22Rv1 (cell line): ENCODE measurements around the gene MAN2B2.

ENCODE experiments used
- ZFX ChIP-seq: fragments of 450-650 bp; IDR thresholded peaks from 2 replicates; pipeline ENCODE4 v1.6.1; 2017; ENCODE audit warnings: antibody characterized with exemption, borderline replicate concordance
- TF ChIP-seq, protein P1 (sequence below): fragments of 450-650 bp; IDR thresholded peaks from 2 replicates; pipeline ENCODE4 v1.5.1; 2017; ENCODE audit warnings: mild to moderate bottlenecking

DNA sequence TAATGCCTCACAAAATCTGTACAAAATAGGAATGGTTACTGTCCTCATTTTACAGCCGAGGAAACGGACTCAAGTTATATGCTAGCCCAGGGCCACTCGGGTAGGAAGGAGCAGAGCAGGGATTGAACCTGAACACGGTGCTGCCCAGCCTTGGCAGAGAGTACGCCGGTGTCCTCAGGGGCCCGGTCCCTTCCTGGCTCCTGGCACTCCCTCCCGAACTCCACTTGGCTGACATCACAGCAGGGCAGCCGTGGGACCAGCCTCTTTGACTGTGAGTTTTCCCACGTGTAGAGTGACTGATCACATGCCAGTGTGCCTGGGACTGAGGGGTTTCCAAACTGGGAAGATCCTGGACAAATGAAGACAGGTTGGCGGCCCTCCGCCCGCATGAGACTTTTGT is 23.7 kb downstream of the MAN2B2 start:
- TF ChIP-seq, protein P1, sequence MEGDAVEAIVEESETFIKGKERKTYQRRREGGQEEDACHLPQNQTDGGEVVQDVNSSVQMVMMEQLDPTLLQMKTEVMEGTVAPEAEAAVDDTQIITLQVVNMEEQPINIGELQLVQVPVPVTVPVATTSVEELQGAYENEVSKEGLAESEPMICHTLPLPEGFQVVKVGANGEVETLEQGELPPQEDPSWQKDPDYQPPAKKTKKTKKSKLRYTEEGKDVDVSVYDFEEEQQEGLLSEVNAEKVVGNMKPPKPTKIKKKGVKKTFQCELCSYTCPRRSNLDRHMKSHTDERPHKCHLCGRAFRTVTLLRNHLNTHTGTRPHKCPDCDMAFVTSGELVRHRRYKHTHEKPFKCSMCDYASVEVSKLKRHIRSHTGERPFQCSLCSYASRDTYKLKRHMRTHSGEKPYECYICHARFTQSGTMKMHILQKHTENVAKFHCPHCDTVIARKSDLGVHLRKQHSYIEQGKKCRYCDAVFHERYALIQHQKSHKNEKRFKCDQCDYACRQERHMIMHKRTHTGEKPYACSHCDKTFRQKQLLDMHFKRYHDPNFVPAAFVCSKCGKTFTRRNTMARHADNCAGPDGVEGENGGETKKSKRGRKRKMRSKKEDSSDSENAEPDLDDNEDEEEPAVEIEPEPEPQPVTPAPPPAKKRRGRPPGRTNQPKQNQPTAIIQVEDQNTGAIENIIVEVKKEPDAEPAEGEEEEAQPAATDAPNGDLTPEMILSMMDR, result no peak
- no peak for TF ChIP-seq ZFX
